Measurements from ENCODE around the gene AOPEP.

AOPEP gene

GRCh38 chr9:94920420-94921091 is 194.1 kb downstream of the AOPEP start:
- H3K27ac ChIP-seq: no peak overlapping the region
- TF ChIP-seq, protein P1, sequence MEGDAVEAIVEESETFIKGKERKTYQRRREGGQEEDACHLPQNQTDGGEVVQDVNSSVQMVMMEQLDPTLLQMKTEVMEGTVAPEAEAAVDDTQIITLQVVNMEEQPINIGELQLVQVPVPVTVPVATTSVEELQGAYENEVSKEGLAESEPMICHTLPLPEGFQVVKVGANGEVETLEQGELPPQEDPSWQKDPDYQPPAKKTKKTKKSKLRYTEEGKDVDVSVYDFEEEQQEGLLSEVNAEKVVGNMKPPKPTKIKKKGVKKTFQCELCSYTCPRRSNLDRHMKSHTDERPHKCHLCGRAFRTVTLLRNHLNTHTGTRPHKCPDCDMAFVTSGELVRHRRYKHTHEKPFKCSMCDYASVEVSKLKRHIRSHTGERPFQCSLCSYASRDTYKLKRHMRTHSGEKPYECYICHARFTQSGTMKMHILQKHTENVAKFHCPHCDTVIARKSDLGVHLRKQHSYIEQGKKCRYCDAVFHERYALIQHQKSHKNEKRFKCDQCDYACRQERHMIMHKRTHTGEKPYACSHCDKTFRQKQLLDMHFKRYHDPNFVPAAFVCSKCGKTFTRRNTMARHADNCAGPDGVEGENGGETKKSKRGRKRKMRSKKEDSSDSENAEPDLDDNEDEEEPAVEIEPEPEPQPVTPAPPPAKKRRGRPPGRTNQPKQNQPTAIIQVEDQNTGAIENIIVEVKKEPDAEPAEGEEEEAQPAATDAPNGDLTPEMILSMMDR (conservative IDR thresholded peaks at IDR 0.05): no peak
- no peak for TF ChIP-seq ZFX (IDR thresholded peaks at IDR 0.05)

DNA sequence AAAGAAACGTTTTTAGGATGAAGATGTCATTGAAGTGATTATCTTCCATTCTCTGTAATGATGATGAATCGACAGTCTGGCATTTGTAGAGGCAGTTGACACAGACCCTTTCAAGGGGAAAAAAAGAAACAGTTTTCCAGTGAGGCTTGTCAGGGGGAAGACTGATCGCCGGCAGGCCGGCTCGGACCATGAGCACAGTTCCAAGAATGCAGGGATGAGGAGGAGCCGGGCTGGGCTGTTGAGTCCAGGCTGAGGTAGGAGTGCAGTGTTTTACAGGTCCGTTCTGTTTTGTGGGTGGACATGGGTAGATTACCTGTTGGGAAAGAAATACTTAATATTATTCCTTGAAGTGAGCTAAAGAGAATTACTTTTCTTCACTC is 194.6 kb downstream of the AOPEP start:
- TF ChIP-seq, protein P1 (conservative IDR thresholded peaks at IDR 0.05): no peak
- no peak for TF ChIP-seq ZFX (IDR thresholded peaks at IDR 0.05)
- no peak overlapping the region for H3K27ac ChIP-seq

- TF ChIP-seq, protein P1 (conservative IDR thresholded peaks at IDR 0.05): no peak
- TF ChIP-seq ZFX (IDR thresholded peaks at IDR 0.05): no peak
- no peak overlapping the region for H3K27ac ChIP-seq
Measured at GRCh38 chr9:94921656-94922055, 195.2 kb downstream of the AOPEP start.

GRCh38 chr9:94922098-94922607 is 195.7 kb downstream of the AOPEP start:
- H3K27ac ChIP-seq: no peak overlapping the region
- no peak for TF ChIP-seq ZFX (IDR thresholded peaks at IDR 0.05)
- TF ChIP-seq, protein P1 (conservative IDR thresholded peaks at IDR 0.05): no peak

- H3K27ac ChIP-seq: no peak overlapping the region
- TF ChIP-seq, protein P1 (conservative IDR thresholded peaks at IDR 0.05): no peak
- no peak for TF ChIP-seq ZFX (IDR thresholded peaks at IDR 0.05)
Measured at GRCh38 chr9:94922691-94923107, 196.2 kb downstream of the AOPEP start.

DNA sequence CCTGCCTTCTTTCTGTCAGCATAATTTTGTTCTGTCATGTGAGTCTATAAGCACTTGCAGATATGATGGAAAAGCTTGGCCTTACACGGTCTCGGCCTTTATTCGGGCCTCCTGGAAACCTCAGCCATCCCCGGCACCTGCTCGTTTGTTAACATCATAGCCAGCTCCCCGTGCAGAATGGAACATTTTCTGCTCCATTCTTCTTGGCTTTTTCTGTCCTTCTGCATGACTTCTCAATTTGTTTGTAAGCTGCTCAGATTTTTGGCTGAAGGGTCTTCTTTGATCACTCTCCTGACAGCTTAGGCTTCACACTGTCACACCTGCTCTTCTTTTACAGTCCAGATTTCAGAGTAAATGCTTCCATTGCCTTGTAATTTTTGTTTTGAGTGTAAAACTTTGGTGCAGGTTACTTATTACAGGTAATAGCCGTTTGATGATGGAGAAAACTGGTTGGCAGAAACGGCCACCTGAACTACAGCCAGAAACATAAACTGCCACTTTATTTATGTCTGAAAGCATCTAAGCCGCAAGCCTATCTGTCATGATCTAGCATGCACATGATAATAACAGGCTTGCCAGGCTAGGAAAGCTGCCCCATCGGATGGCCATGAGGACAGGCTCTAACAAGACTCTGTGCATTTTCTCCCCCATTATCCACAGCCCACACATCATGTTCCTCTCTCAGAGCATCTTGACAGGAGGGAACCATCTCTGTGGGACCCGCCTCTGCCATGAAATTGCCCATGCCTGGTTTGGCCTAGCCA is 197.0 kb downstream of the AOPEP start:
- no peak overlapping the region for H3K27ac ChIP-seq
- TF ChIP-seq, protein P1 (conservative IDR thresholded peaks at IDR 0.05): no peak
- no peak for TF ChIP-seq ZFX (IDR thresholded peaks at IDR 0.05)
